GM21528 (cell line): ENCODE measurements around the gene ANKRD7.

Experiments used
- ATAC-seq: cut with Tn5 transposase; IDR thresholded peaks from one replicate; pipeline ENCODE4 v1.9.1; 2021; ENCODE audit warnings: mild to moderate bottlenecking, moderate library complexity; ENCODE audit not compliant: unreplicated experiment, low FRiP score

The ANKRD7 gene, protein sequence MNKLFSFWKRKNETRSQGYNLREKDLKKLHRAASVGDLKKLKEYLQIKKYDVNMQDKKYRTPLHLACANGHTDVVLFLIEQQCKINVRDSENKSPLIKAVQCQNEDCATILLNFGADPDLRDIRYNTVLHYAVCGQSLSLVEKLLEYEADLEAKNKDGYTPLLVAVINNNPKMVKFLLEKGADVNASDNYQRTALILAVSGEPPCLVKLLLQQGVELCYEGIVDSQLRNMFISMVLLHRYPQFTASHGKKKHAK

DNA sequence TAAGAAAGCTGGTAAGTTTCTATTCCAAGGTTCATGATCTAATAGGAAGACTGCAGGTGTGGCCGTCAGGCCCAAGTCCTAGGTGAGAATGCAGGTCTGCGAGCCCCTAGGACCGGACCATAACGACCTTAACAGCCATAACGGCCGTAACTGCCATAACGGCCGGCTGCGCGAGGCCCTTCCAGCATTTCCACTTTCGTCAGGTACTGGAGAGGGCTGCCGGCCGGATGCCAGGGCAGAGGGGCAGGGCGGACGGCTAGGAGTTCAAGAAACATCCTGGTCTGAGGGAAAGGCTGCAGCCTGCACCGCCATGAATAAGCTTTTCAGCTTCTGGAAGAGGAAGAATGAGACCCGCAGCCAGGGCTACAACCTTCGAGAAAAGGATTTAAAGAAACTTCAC lies at the start of gene ANKRD7:
Gene ANKRD7 (plus strand): TSS at position 184 of the 400 bp plus-strand sequence. CDS start 127 bp downstream, at position 311.
- no peak for ATAC-seq

DNA sequence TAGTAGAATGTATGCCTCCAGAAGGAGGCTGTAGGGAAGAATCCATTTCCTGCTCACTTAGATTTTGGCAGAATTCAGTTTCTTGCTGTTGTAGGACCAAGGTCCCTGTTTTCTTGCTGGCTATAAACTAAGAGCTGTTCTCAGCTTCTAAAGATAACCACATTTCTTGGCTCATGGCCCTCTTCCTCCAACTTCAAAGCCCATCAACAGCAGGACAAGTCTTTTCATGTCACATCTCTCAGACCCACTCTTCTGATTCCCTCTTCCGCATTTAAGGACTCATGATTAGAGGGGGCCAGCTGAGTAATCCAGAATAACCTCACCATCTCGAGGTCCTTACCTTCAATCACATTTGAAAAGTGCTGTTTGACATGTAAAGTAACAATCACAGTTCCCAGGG lies 48.8 kb upstream of the ANKRD7 start:
- no peak for ATAC-seq

DNA sequence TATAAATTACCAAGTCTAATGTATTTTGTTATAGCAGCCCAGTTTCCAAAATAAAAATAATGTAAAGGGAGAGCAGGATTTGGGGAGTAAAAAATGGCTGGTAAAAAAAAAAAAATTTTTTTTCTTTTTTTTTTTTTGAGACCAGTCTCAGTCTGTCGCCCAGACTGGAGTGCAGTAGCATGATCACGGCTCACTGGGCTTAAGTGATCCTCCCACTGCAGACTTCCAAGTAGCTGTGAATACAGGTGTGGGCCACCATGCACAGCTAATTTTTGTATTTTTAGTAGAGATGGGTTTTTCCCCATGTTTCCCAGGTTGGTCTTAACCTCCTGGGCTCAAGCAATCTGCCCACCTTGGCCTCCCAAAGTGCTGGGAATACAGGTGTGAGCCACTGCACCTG lies 45.3 kb upstream of the ANKRD7 start:
- ATAC-seq: no peak

DNA sequence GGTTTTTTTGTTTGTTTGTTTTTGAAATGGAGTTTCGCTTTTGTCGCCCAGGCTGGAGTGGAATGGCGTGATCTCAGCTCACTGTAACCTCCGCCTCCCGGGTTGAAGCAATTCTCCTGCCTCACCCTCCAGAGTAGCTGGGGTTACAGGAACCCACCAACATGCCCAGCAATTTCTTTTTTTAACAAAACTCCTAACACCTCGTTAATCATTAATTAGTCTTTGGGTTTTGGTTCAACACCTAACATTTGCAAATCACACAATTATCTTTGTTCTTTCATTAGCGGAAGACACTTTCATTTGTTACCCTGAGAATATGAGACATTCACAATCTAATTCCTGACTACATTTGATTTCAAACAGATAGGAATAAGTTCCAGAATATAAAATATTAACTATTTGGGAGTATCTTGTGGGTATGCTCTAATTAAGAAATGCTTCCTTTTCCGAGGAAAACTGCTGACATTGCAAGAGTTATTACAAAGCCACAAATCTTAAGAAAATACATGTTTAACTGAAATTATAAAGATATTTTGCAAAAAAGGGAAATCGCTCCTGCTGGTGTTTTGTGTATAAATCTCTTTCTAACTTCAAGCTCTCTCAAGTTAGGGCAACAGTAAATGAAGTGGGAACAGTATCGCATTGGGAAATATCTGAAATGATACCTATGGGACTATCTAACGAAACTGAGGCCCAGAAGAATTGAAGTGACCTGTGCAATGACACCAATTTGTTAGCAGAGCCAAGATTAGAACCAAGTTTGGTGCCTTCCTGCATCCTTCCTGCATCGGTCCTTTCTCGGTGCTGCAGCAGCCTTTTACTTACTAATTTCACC lies 41.7 kb upstream of the ANKRD7 start:
- ATAC-seq: no peak

DNA sequence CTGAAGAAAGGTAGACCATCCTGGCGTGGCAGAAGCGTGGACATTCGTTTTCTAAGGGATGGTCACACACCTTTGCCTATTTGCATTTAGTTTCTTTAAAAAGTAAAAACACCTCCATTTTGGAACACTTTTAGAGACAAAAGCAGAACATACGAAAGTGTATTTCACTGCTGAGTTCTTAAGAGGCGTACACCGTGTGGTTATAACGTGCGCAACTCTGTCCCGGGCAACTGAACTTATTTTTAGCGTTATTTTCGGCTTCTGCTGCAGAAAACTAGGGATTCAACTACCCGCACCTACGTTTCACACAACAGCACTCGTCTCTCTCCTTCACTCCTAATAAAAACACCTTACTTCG lies 41.1 kb upstream of the ANKRD7 start:
- peak; percentile 11 for ATAC-seq

DNA sequence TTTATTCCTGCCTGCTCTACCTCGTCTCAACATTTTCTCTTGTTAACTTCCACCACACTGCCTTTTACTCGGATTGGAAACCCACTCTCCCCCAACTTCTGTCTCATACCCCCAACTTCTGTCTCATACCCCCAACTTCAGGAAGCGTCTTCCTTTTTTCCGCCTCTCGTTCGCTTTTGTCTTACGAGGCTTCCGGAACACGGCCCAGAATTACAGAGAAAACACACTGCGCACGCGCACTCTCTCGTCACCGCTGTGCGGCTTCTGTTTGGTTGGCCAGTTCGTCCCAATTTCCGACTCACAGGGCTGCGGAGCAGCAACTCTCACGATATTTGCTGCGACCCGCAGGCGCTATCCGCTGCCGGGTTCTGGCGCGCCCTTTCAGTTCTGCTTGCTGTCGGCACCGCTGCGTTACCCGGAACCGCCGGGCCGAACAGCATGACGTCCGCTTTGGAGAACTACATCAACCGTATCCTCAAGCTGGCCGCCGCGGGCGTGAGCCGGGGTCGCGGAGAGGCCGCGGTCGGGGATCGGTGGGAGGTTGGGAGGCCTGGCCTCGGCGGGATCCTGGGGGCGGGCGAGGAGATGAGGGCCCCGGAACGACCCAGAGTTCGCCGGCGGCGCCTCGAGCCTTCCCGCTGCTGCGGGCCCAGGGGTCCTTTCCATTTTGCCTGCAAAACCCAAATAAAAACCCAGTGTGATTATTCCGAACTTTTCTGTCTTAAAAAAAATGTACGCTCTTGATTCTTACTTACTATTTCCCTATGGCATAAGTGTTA lies 40.5 kb upstream of the ANKRD7 start, which contains the start of gene LSM8:
Gene LSM8 (plus strand): TSS at position 379 of the 779 bp plus-strand sequence. CDS start 60 bp downstream, at position 439.
- peak; percentile 99 for ATAC-seq

DNA sequence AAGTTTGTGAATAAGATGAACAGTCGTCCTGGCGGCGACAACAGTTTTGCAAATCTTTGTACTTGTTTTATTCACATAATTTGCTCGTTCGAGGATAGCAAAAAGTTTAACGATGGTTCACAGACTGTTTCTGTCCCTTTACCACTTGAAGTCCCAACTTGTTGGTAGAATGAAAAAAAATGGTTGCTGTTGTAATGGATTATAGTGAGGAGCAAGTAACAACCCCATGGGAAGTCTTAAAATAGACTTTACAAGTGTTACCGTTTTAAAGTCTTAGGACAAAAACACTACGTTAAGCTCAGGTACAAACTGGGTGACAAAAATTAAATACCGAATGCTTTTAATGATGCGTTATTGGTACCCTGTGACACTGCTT lies 40.0 kb upstream of the ANKRD7 start:
- no peak for ATAC-seq

DNA sequence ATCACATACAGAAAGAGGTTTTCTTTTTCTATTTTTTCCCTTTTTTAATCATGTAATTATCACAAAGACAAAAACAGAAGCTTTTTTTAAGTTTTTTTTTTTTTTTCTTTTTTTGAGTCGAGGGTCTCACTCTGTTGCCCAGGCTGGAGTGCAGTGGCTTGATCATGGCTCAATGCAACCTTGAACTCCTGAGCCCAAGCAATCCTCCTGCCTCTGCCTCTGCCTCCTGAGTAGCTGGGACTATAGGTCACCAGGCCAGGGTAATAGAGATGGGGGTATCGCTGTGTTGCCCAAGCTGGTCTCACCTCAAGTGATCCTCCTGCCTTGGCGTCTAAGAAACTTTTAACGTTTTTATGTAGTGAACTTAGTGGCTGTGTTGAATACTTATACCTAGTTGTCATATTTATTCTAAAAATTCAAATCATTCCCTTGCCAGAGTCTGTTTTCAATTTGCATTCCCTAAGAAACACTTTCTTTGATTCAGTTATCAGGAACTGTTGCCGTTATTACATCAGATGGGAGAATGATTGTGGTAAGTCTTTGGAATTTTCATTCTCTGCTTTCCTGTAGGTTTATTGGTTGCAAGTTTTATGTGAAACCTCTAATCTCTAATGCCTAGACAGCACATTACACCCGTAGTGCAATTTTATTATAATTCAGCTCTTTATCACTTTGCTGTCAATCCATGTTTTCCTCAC lies 39.2 kb upstream of the ANKRD7 start:
- ATAC-seq: no peak

DNA sequence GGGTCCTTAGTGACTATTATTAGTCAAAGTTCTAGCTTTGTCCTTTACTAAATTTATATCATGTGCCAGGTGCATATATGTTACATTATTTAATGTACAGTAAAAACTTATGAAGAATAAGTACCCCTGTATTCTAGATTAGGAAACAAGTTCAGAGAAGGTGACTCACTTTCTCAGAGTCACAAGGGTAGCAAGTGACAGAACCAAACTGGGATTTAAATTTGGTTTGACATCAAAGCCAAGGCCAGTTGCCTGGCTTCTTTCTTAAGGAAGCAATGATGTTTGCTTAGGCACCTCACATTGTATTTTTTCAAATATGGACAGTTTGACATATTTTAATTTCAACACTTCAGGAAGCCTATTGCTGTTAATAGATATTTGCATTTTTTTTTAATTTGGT lies 38.0 kb upstream of the ANKRD7 start:
- ATAC-seq: no peak

DNA sequence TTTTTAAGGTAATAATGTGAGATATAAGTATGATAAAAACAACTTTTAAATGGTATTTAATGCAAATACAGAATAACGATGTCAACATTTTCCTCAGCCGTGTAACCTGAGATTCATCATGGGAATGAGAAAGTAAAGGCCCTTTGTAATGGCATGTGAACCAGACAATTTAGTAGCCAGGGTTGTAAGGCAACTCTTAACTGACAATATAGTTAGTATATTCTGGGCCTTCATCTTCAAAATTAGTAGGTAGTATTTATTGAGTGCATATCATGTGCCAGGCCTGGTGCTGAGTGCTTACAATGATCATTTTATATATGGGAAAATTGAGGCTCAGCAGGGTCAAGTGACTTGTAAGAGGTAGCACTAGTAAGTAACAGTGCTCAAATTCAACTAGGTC lies 29.9 kb upstream of the ANKRD7 start:
- ATAC-seq: no peak

DNA sequence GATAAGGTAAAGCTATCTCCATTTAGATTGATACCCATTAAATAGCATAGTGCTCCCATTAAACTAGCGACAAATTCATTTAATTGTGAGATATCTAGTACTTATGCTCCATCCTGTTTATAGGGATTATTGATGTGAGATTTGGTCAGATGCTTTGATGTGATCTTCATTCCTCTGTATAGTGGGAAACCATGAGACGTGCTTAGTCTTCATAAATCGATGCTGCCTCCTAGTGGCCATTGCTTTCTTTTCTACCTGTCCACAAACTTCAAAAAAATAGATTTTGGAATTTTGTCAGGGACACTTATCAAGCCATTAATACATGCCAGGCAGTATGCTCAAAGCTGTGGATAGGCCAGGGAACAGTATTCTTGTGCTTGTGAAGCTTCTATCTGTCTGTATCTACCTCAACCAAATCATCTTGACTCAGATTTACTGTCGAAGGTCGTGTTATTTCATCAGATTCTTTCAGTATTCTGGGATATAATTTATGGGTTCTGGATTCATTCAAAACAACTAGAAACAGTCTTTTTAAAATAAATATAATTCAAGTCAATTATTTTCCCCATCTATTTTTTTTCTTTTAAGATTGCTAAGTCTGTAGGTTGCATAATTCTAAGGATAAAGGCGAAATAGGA lies 28.5 kb upstream of the ANKRD7 start:
- ATAC-seq: peak; percentile 89

DNA sequence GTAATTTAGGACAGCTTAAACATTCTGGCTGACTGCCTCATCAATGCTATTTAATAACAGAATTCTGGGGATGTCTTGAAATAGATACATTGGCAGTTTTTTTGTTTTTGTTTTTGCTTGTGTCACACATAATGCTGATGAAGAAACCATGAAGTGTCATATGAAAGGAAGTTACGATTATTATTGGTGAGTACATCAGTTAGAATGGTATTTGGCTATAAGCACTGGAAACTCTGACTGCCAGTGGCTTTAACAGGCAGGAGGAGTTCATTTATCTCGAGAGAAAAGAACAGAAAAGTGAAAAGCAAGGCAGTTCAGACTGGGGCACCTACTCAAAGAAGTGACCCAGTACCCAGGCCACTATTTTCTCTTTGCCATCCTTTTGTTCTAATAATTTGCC lies 22.4 kb upstream of the ANKRD7 start:
- ATAC-seq: no peak

DNA sequence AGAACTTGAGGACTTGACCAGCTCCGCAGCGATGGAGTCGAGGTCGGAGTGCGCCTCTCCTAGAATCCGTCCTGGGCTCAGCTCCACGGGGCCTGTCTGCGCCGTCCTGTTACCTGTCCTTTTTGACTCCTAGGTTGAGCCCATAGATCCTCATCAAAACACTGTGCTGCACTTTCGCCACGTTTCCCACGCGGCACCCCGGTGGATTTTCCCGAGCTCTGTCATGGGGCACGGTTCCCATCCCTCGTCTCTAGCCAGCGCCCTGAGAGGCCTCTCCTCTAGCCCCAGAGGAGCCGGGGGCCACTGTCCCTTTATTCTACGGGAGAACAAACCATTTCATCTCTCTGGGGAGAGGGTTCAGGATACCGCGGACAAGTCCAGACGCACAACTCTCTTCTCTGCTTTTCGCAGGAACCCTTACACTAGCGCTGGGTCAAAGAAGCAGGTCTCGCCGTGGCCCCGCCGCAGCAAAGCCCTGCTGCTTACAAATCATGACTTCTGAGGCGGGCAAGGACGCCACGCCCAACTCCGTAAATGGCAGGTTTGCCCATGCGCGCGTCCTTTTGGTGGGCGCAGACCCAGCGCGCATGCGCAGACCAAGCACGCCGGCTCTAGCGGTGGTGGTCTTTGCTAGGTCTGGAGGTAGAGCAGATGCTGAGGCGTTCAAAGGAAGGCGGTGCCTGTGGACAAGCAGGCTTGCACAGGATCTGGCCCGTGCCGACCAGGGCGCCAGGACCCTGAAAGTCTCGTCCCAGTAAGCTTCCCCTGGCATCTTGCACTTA lies 10.3 kb upstream of the ANKRD7 start:
- ATAC-seq: peak; percentile 97

DNA sequence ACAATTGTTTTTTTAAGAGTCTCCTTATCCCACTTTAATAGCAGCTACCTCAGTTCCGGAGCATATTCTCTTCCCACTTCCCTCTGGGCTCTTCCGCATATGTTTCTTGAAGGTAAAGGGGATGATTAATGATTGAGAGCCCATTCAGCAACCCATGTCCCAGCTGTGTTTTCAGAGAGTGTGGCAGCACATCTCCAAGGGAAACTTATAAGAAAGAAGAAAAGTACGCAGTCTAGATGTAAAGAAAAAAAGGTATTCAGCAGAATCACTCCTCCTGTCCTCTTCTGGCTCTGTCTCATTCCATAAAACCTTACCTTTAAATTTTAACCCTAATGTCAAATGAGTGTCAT lies 9.7 kb upstream of the ANKRD7 start:
- peak; percentile 21 for ATAC-seq

DNA sequence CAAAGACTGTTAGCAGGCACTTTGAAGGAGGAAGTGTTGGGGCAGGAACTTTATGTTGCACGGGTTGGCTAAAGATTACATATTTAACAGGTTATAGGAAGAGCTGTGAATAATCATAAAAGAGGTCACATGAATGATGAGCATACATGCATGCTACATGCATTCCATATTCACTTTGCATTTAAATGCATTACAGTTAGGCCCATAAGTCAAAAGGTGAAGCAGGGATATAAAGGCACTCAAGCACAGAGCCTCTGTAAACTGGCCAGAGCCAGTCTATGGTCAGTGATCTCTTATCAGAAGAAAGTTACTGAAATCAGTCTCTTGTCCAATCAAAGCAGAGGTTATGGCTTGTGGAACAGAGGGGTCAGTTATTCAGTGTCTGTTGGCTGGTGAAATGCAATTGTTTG lies 7.3 kb upstream of the ANKRD7 start:
- no peak for ATAC-seq

DNA sequence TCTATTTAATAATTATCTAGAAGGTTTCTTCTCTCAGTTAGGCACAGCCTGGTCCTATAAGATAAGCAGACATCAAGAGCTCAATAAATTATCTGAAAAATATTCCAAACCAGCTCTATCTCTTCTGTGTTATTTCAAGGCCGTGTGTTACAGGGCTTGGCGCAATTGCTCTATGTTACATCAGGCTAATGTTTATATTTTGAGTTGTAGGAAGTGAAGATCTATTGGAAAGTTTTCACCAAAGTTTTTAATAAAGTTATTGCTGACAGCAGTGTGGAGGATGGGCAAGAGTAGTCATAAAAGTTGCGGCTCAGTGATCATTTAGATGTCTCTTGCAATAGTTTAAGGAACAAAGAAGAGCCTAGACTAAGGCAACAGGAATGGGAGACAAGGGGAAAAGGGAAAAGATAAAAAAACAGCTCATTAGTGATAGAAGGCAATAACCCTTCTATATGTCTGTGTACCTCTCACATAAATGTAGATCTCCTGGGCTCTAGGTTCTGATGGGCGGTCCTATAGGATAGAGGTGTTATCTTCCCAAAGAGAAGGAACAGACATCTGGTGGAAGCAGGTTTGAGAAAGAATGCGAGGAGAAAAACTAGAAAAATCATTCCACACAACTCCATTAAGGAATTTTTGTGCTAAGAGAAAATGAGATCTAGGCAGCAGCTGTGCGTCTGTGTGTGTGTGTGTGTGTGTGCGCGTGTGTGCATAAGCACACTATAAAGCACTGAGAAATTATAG lies 5.9 kb upstream of the ANKRD7 start:
- ATAC-seq: no peak

DNA sequence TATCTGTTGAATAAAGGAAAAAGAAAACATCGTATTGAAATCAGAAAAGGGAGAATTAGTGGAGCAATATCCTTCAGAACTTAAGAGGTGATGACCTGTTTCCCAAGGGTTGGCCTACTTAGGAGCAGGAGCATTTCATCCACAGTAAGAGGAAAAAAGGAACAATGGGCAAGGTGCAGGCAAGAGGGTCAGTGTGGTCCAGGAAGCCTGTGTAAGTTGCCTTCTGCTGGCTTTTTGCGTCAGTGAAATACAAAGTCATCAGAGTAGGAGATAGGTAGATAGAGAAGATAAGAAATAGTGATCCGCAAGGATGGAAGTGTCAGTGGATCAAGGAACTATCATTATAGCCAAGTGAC lies 5.4 kb upstream of the ANKRD7 start:
- ATAC-seq: no peak

DNA sequence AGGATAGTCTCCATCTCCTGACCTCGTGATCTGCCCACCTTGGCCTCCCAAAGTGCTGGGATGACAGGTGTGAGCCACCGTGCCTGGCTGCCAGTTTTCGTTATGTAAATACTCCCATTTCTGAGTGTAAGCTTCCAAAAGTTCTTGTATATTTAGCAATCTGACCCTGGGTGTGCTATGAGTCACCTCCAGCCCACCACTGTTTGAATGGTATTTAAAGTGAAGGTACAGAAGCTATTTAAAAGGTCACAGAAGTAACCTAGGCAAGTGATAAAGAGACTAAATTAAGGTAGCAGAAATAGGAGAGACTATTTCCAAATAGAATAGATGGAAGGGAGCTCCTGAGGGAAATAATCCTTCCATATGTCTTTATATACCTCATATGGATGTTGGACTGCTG lies 3.9 kb upstream of the ANKRD7 start:
- no peak for ATAC-seq

DNA sequence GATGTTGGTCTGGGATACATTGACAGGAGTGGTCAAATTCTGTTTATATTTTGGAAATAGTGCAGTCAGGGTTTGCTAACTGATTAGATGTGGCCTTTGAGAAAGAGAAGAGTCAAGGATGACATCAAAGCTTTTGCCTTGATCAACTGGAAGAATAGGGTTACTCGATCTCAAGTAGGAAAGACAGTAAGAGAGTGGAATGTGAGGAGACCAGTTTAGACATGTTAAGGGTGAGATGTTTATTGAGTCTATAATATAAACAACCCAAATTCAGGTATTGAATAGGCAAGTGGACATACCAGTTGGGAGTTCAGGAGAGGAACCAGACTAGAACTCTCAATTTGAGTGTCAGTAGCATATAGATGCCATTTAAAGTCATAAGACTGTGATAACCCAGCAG lies 1.9 kb upstream of the ANKRD7 start:
- ATAC-seq: no peak
